ENCODE measurements around the gene REC8. TPM values are rescaled to one million over a fixed set of nuclear protein-coding genes. Genes with fewer than 3 reads are reported as not detected.

Gene REC8
- total and polyA plus RNA-seq, 11 donors: 0.32 to 25.3 (median 4.4) TPM

- intact Hi-C loops (cut with DNase I): no loop called here
- no peak for ATAC-seq
- peak overlapping the region in 2 of 12 donors; percentile 68 to 71 for H3K4me3 ChIP-seq
- H3K27ac ChIP-seq: no peak overlapping the region
- H3K4me1 ChIP-seq: peaks cover 0 to 24% (median 14%) of the 10 kb centered on the region in 12 donors
- 92 to 98% (median 93%) methylated on average over 10 of the region's 10 CpGs for WGBS, 4 donors
- no peaks in the 10 kb centered on the region for H3K9me3 ChIP-seq
- DNase-seq: no peak
- peaks cover 4 to 70% (median 57%) of the 10 kb centered on the region in 9 donors for H3K36me3 ChIP-seq
- H3K27me3 ChIP-seq: no peaks in the 10 kb centered on the region
- TF ChIP-seq CTCF (IDR thresholded peaks at IDR 0.05) (no peak), POLR2A (IDR thresholded peaks at IDR 0.05) (no peak)
Observed at GRCh38 chr14:24186831-24187538, 15.1 kb downstream of the REC8 start.

- TF ChIP-seq POLR2A (IDR thresholded peaks at IDR 0.05) (no peak), CTCF (IDR thresholded peaks at IDR 0.05) (no peak)
- H3K27me3 ChIP-seq: no peaks in the 10 kb centered on the region
- no peak overlapping the region for H3K27ac ChIP-seq
- H3K4me1 ChIP-seq: peaks cover 0 to 24% (median 14%) of the 10 kb centered on the region in 12 donors
- peak overlapping the region in 7 of 12 donors; percentile 66 to 83 (median 72) for H3K4me3 ChIP-seq
- intact Hi-C loops (cut with DNase I): no loop called here
- ATAC-seq (no peak), DNase-seq (no peak)
- H3K9me3 ChIP-seq: no peaks in the 10 kb centered on the region
- 79 to 88% (median 85%) methylated on average over 2 of the region's 2 CpGs for WGBS, 4 donors
- peaks cover 4 to 71% (median 57%) of the 10 kb centered on the region in 9 donors for H3K36me3 ChIP-seq
Observed at GRCh38 chr14:24187539-24187915, 15.6 kb downstream of the REC8 start.

GRCh38 chr14:24188251-24189058, 16.6 kb downstream of the REC8 start, which contains the start of gene IPO4:
Gene IPO4, minus strand, starts transcription at chr14:24188816. Its CDS starts 29 bp downstream, at chr14:24188787.
- Histone ChIP-seq H3K27ac (peak within 1 kb of the TSS in 11 of 12 donors; percentile 41 to 80 (median 67)), H3K4me1 (peaks cover 0 to 24% (median 14%) of the 10 kb centered on the region in 12 donors), H3K36me3 (peaks cover 0 to 70% (median 54%) of the 10 kb centered on the region in 9 donors), H3K4me3 (peak within 1 kb of the TSS; percentile 48 to 83 (median 69)), H3K9me3 (no peaks in the 10 kb centered on the region), H3K27me3 (no peaks in the 10 kb centered on the region)
- TF ChIP-seq POLR2A (IDR thresholded peaks at IDR 0.05): peak in 1 of 2 donors; percentile 45
- TF ChIP-seq CTCF (IDR thresholded peaks at IDR 0.05): no peak
- ATAC-seq: peak; percentile 92 to 98 (median 94)
- 0 to 1% (median 1%) methylated on average over 23 to 65 of the region's 65 CpGs for WGBS, 4 donors
- intact Hi-C loops (cut with DNase I): loop anchor here in 2 of 10 donors (1.0 to 2.0 kb wide), 2 partner anchors 27 to 74 kb away; partner anchors contain the start of genes DCAF11 (in 1 of the 2), IRF9 (in 1 of the 2) and NRL (in 1 of the 2)
- peak; percentile 96 to 98 (median 97) for DNase-seq

GRCh38 chr14:24189059-24189375, 17.1 kb downstream of the REC8 start:
- Histone ChIP-seq H3K27me3 (no peaks in the 10 kb centered on the region), H3K27ac (peak overlapping the region in 11 of 12 donors; percentile 11 to 80 (median 66)), H3K4me3 (peak overlapping the region in 9 of 12 donors; percentile 66 to 83 (median 71)), H3K36me3 (peaks cover 0 to 64% (median 50%) of the 10 kb centered on the region in 9 donors), H3K9me3 (no peaks in the 10 kb centered on the region), H3K4me1 (peaks cover 0 to 26% (median 15%) of the 10 kb centered on the region in 12 donors)
- no peak for TF ChIP-seq CTCF (IDR thresholded peaks at IDR 0.05)
- TF ChIP-seq POLR2A (IDR thresholded peaks at IDR 0.05): no peak
- WGBS, 4 donors: 2 to 5% (median 2%) methylated on average over 3 of the region's 3 CpGs
- no peak for DNase-seq
- intact Hi-C loops (cut with DNase I): loop anchor here in 1 of 10 donors (2.0 kb wide), 1 partner anchor 74 kb away; the partner anchor contains the start of genes DCAF11 and NRL
- no peak for ATAC-seq

Data from heart left ventricle (tissue), 16 donors.